Activated CD8-positive, alpha-beta T cell treated with anti-CD3 and anti-CD28 coated beads for 36 hours (primary cell): ENCODE data around the gene NCOR1. TPM values are rescaled to one million over a fixed set of nuclear protein-coding genes. Genes with fewer than 3 reads are reported as not detected.
A peak's percentile ranks its signal among the peaks of the same experiment; 100 is the strongest.

ENCODE experiments used
- ATAC-seq: fragments of 200-7000 bp; cut with Tn5 transposase; one replicate; pipeline ENCODE4 v1.10.0; 2021; ENCODE audit warnings: mild to moderate bottlenecking, moderate library complexity
- CTCF ChIA-PET: fragments of 350-600 bp; sonication (Branson Sonifier 250); formaldehyde crosslinking; loops from one replicate; lab custom pipeline; 2021; ENCODE audit warnings: antibody characterized with exemption; lab: Charles Lee
- POLR2A ChIA-PET: fragments of 350-600 bp; sonication (Branson Sonifier 250); formaldehyde crosslinking; loops from one replicate; lab custom pipeline; 2021; ENCODE audit warnings: antibody characterized with exemption; lab: Charles Lee
- DNase-seq: peaks from one replicate; pipeline ENCODE4 v3.0.0-alpha.2; 2020
- H3K27ac Mint-ChIP-seq: one replicate; pipeline ENCODE4 v1.8.0; 2021; ENCODE audit warnings: mild to moderate bottlenecking, mixed read lengths
- H3K27me3 Mint-ChIP-seq: one replicate; pipeline ENCODE4 v1.8.0; 2021; ENCODE audit warnings: mixed read lengths
- H3K36me3 Mint-ChIP-seq: one replicate; pipeline ENCODE4 v1.8.0; 2021; ENCODE audit warnings: low read depth, mixed read lengths
- H3K4me1 Mint-ChIP-seq: one replicate; pipeline ENCODE4 v1.8.0; 2021; ENCODE audit warnings: low read depth, mixed read lengths
- H3K4me3 Mint-ChIP-seq: one replicate; pipeline ENCODE4 v1.8.0; 2021; ENCODE audit warnings: mild to moderate bottlenecking, moderate library complexity, mixed read lengths
- H3K9me3 Mint-ChIP-seq: one replicate; pipeline ENCODE4 v1.8.0; 2021; ENCODE audit warnings: mixed read lengths
- intact Hi-C: fragments of 100-400 bp; cut with micrococcal nuclease; formaldehyde crosslinking; loops from one replicate; pipeline ENCODE4 v1.10.0; 2022
- total RNA-seq, 2 experiments: library from RNA; stranded (reverse); gene quantifications; one replicate each; pipeline ENCODE4 v1.2.3, GENCODE V29; 2021
- TF ChIP-seq, protein P1 (sequence below): fragments of 200-600 bp; IDR thresholded peaks from one replicate; pipeline ENCODE4 v1.8.0; 2022; ENCODE audit warnings: antibody characterized with exemption, mild to moderate bottlenecking

Gene NCOR1
- total RNA-seq, 2 experiments from 2014 or later: 123 TPM

DNA sequence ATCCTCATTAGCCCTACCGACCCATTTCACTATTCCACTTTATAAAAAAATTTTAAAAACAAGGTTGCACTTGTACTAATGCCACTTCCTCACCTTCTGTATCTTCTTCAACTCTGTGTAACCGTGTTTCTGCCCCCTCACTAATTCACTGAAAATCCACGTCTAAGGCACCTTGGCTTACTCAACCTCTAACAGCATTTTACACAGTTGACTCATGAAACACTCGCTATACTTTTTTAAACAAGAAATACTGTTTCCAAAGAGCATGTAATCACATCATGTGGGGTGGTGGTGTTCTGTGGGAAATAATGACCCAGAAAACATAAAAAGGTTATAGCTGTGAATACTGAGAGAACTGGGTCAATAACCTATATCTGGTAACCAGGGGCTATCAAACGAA, 79.9 kb downstream of the NCOR1 start:
- ATAC-seq: no peak
- intact Hi-C loops: no loop called here
- no peak for DNase-seq
- TF ChIP-seq, protein P1, sequence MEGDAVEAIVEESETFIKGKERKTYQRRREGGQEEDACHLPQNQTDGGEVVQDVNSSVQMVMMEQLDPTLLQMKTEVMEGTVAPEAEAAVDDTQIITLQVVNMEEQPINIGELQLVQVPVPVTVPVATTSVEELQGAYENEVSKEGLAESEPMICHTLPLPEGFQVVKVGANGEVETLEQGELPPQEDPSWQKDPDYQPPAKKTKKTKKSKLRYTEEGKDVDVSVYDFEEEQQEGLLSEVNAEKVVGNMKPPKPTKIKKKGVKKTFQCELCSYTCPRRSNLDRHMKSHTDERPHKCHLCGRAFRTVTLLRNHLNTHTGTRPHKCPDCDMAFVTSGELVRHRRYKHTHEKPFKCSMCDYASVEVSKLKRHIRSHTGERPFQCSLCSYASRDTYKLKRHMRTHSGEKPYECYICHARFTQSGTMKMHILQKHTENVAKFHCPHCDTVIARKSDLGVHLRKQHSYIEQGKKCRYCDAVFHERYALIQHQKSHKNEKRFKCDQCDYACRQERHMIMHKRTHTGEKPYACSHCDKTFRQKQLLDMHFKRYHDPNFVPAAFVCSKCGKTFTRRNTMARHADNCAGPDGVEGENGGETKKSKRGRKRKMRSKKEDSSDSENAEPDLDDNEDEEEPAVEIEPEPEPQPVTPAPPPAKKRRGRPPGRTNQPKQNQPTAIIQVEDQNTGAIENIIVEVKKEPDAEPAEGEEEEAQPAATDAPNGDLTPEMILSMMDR: no peak
- H3K36me3 Mint-ChIP-seq: peaks cover 18% of the 10 kb centered on the region
- no peaks in the 10 kb centered on the region for H3K27me3 Mint-ChIP-seq
- H3K9me3 Mint-ChIP-seq: no peaks in the 10 kb centered on the region
- no peak overlapping the region for H3K4me3 Mint-ChIP-seq
- peaks cover 3% of the 10 kb centered on the region for H3K4me1 Mint-ChIP-seq
- H3K27ac Mint-ChIP-seq: no peak overlapping the region
- ChIA-PET CTCF (no interaction called here), POLR2A (no interaction called here)

DNA sequence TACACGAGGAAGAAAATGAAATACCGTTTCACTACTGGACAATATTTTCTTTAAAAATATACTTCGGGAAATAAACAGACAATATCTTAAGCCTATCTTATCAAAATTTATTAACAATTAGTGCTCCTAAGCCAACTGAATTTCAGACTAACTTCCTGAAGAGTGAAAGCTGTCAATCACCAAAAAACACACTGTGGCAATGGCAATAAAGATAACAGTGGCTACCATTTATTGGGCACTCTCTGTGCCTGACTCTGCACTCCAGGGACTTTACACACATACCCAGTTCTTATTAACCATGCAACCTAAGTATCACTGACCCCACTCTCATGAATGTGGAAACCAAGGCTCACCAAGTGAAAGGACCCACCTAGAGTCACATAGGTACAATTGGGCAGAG, 83.7 kb downstream of the NCOR1 start:
- intact Hi-C loops: no loop called here
- peaks cover 3% of the 10 kb centered on the region for H3K4me1 Mint-ChIP-seq
- no peak for ATAC-seq
- peaks cover 19% of the 10 kb centered on the region for H3K36me3 Mint-ChIP-seq
- DNase-seq: no peak
- no peaks in the 10 kb centered on the region for H3K27me3 Mint-ChIP-seq
- CTCF ChIA-PET: no interaction called here
- H3K9me3 Mint-ChIP-seq: no peaks in the 10 kb centered on the region
- H3K27ac Mint-ChIP-seq: no peak overlapping the region
- POLR2A ChIA-PET: interaction anchor here (1.2 kb wide), 1 partner anchor 194 kb away, joined by 3 read pairs; no protein-coding TSS in a partner anchor
- no peak overlapping the region for H3K4me3 Mint-ChIP-seq
- TF ChIP-seq, protein P1: no peak

DNA sequence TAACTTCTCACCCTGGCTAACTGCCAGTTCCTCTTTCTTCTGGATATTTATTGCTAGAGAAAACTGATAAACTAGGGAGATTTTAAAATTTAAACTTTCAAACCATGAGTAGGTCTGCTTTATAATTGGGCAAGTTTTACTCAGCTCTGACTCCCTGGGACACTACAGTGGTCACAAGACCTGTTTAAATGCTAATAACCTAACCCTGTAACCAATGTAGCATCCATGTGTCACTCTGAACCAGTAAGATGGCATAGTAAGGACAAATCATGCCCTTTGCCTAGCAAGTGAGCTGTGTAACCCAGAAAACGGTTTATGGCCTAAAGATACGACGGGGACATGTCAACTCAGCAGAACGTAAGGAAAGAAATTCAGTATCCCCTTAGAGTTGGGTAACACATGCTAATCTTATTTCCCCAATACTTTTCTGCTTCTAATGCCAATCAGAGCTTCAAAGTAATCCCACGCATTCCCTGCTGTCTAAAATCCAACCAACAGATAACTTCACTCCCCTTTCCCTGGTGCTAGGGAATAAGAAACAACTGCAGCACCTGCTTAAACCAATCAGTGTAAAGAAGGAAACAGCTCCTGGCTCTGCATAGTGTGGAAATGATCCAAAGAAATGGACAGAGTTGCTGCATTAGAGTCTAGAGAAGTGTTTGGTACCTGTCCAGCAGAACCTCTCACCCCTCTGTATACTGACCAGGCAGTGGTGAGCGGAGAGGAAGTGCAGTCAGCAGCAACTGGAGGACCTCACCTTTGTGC, 85.7 kb downstream of the NCOR1 start:
- intact Hi-C loops: no loop called here
- DNase-seq (no peak), ATAC-seq (no peak)
- Mint-ChIP-seq H3K36me3 (peaks cover 14% of the 10 kb centered on the region), H3K27me3 (no peaks in the 10 kb centered on the region), H3K9me3 (no peaks in the 10 kb centered on the region), H3K27ac (peak overlapping the region; percentile 7), H3K4me3 (no peak overlapping the region), H3K4me1 (peaks cover 3% of the 10 kb centered on the region)
- TF ChIP-seq, protein P1: no peak
- CTCF ChIA-PET: no interaction called here
- POLR2A ChIA-PET: interaction anchor here (0.6 kb wide), 1 partner anchor 244 kb away, joined by 3 read pairs; no protein-coding TSS in a partner anchor

DNA sequence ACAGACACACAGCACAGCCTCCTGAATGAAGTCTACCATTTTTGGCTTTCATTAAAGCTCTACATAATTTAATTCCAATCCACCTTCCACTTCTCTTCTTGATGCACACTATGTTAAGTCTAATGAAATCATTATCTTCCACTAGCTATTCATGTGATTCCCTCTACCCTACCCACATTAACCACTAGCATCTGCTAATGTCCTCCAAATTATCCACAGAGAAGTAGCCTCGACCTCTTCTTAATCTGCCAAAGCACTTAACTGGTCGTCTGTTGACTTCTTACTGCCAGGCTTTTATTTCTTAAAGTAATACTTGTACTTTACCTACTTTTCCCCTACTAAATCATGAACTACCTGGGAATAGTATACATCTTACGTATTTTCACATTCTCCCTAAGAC, 91.8 kb downstream of the NCOR1 start:
- DNase-seq: no peak
- Mint-ChIP-seq H3K27ac (no peak overlapping the region), H3K9me3 (no peaks in the 10 kb centered on the region), H3K4me1 (no peaks in the 10 kb centered on the region), H3K27me3 (no peaks in the 10 kb centered on the region), H3K4me3 (no peak overlapping the region), H3K36me3 (peaks cover 39% of the 10 kb centered on the region)
- intact Hi-C loops: no loop called here
- ChIA-PET CTCF (interaction anchor here (1.1 kb wide), 1 partner anchor 42 kb away, joined by 4 read pairs; no protein-coding TSS in a partner anchor), POLR2A (no interaction called here)
- TF ChIP-seq, protein P1: no peak
- ATAC-seq: no peak

DNA sequence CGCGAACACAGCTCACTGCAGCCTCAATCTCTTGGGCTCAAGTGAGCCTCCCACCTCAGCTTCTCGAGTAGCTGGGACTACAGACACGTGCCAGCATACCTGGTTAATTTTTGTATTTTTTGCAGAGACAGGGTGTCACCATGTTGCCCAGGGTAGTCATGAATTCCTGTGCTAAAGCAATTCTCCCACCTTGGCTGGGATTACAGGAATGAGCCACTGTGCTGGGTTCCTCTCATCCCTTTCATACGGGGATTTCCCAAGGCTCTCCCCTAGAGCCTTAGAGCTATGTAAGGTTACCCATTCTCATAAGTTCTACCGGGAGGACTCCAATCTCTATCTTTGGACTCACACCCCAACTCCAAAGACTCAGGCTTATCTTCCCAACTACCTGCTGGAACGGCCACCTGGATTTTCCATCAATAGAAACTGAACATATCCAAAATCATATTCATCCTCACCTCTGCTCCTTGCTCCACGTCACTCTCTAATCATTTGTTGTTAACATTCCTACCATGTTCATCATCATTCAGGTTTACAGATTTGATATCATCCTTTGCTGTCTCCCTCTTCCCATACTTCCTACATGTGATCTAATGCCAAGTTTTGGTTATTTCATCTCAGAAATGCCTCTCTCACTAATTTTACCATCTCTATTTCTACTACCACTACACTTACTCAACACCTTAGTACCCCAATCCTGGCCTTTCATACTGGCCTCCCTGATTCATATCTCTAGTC, 92.5 kb downstream of the NCOR1 start:
- no peak for DNase-seq
- ATAC-seq: no peak
- no peaks in the 10 kb centered on the region for H3K4me1 Mint-ChIP-seq
- CTCF ChIA-PET: no interaction called here
- POLR2A ChIA-PET: no interaction called here
- no peak overlapping the region for H3K4me3 Mint-ChIP-seq
- intact Hi-C loops: no loop called here
- H3K27me3 Mint-ChIP-seq: no peaks in the 10 kb centered on the region
- TF ChIP-seq, protein P1: no peak
- H3K9me3 Mint-ChIP-seq: no peaks in the 10 kb centered on the region
- peaks cover 39% of the 10 kb centered on the region for H3K36me3 Mint-ChIP-seq
- no peak overlapping the region for H3K27ac Mint-ChIP-seq
